NCI-H446 (cell line): ENCODE measurements around the gene ATP13A1.
"Not testable (repeated sequence)": the region's sequence is repeated elsewhere in the genome, so short reads cannot be mapped to it uniquely, and the experiment has no call there.

Experiments
- DNase-seq, 2 experiments: peaks; one replicate each; lab custom pipeline; 2025; lab: John Stamatoyannopoulos, UW

ATP13A1 gene

GRCh38 chr19:19619181-19619848 lies 44.2 kb downstream of the ATP13A1 start:
- no peak for DNase-seq

DNA sequence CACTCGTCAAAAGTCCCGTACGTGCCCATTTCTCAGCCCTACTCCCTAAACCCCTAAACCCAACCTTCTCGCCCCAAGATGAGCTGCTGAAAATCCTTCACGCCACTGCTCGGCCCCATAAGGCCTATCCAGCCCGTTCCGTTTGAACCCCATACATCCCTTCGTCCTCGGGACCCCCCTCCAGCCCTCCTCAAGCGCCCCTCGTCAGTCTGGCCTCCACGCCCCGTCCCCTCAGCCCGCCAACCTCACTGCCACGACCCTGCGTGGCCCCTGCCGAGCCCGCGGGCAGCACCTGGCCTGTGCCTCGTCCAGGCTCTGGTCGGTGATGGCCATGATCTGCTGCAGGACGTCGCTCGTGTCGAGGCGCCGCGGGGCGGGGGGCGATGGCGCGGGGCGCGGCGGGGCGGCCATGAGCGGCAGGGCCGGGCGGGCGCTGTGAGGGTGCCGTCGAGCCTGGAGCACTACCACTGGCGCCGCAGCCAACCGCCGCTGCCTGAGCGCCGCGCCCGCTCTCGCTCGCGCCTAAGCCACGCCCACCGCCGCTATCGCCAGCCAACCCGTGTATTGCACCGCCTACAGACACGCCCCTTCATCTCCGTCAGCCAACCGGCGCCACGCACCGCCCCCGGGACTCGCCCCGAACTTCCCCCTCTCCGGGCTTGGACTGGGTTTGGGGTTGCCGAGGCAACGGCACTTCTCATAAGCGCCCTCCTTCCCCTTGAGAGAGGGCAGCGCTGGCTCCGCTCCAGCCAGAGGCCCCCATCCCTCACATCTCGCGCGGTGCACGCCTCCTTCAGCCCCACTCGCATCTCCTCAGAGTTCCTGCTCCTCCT lies 45.0 kb downstream of the ATP13A1 start, which contains the start of gene PBX4:
Gene PBX4, minus strand, starts transcription at position 469 of the 833 bp plus-strand sequence. Its CDS starts 58 bp downstream, at position 411.
- peak; percentile 95 to 98 for DNase-seq

- no peak for DNase-seq
Measured at GRCh38 chr19:19615086-19615485, 48.4 kb downstream of the ATP13A1 start.

GRCh38 chr19:19613506-19613905 lies 50.0 kb downstream of the ATP13A1 start:
- no peak for DNase-seq

- no peak for DNase-seq
Measured at GRCh38 chr19:19610376-19611202, 52.9 kb downstream of the ATP13A1 start.

DNA sequence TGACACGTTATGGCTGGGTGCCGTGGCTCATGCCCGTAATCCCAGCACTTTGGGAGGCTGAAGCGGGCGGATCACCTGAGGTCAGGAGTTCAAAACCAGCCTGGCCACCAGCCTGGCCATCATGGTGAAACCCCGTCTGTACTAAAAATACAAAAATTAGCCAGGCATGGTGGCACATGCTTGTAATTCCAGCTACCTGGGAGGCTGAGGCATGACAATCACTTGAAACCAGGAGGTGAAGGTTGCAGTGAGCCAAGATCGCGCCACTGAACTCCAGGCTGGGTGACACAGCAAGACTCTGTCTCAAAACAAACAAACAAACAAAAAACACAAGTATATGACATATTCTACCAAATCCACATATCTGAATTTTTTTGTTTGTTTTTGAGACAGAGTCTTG lies 56.8 kb downstream of the ATP13A1 start:
- DNase-seq = not testable (repeated sequence)

GRCh38 chr19:19606021-19606420 lies 57.5 kb downstream of the ATP13A1 start:
- DNase-seq = no peak

- no peak for DNase-seq
Measured at GRCh38 chr19:19602713-19603324, 60.7 kb downstream of the ATP13A1 start.

- DNase-seq = no peak
Measured at GRCh38 chr19:19602136-19602712, 61.3 kb downstream of the ATP13A1 start.

GRCh38 chr19:19600793-19601330 lies 62.6 kb downstream of the ATP13A1 start:
- no peak for DNase-seq

DNA sequence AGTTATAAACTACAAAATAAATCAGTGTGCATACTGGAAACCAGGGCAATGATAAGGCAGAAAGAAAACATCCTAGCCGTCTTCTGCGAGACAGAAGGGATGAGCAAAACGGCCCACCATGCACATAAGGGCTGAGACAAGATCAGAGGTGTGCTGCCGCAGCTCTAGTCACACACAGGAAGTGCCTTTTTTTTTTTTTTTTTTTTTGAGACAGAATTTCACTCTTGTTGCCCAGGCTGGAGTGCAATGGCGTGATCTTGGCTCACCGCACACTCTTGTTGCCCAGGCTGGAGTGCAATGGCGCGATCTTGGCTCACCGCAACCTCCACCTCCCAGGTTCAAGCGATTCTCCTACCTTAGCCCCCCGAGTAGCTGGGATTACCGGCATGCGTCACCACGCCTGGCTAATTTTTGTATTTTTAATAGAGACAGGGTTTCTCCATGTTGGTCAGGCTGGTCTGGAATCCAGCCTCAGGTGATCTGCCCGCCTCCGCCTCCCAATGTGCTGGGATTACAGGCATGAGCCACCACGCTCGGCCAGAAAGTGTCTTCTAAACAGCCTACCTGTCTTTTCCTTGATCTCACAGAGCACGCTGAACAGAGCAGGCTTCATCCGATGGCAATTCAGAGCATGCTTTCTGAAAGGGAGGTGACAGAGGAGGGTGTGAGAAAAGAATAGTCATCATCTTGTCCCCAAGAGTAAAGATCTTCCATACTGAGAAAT lies 64.6 kb downstream of the ATP13A1 start:
- DNase-seq = not testable (repeated sequence)

- no peak for DNase-seq
Measured at GRCh38 chr19:19597809-19598306, 65.6 kb downstream of the ATP13A1 start.
